ENCODE data around the gene CXorf49B.
"Not testable (repeated sequence)": the region's sequence is repeated elsewhere in the genome, so short reads cannot be mapped to it uniquely, and the experiment has no call there.

CXorf49B gene

GRCh38 chrX:71763049-71763448, at the start of gene CXorf49B:
Gene CXorf49B (plus strand): TSS chrX:71763349. CDS start chrX:71763424, 75 bp downstream.
- intact Hi-C loops (cut with DNase I); DNase-seq: not testable (repeated sequence)

DNA sequence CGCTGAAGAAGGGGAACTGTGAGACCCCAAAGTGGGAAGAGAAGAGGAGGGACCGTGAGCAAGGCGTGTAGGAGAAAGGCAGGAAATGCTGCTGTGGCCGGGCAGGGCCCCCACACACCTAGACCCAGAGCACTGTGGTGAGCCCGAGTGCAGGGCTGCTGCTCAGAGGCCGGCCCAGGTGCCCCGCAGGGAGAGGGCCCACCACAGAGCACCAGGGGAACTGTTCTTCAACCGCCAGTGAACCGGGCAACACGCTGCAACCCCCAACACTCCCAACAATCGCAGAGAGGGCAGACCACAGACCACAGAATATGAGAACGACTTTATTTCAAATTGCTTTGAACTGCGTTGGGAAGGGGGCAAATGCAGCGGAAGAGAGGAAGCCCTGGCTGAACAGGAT, 49.1 kb upstream of the CXorf49B start:
- DNase-seq; intact Hi-C loops (cut with DNase I): not testable (repeated sequence)

DNA sequence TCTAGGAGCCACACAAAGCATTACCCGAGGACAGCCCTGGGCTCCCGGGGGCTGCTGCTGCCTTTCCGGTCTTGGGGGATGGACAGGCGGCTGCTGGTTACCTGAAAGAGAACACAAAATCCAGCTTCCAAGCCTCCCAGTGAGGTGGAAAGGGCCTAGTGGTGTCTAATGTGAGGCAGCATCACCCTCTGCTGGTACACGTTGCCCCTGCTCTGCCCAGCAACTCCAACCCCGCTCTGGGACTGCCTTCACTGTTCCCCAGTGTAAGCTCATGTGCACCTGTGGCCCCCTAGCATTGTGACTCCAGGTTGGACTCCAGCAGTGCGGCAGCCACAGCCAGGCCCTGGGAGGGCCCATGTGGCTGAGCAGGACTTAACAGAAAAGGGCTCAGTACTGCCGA, 47.6 kb upstream of the CXorf49B start:
- DNase-seq; intact Hi-C loops (cut with DNase I): not testable (repeated sequence)

GRCh38 chrX:71716323-71716722, 46.8 kb upstream of the CXorf49B start:
- DNase-seq; intact Hi-C loops (cut with DNase I): not testable (repeated sequence)

DNA sequence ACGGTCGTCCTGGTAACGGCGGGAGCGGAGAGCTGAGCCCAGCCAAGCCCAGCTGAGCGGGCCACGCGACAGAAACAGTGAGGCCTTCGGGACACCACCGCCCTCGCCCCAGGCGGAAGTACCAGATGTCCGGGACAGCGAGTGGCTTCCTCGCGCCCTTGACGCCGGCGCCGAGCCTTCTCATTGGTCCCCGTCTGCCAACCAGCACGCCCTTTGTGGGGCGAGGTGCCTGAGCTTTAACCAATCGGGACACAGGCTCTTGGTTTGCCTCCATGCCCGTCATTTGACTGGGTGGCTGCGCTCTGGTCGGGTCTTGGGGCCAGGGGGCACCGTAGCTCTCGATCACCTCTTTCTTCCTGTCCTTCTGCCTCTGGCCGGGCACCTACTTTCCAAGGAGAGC, 45.0 kb upstream of the CXorf49B start, which contains the start of gene CXorf49:
Gene CXorf49, minus strand, starts transcription at position 101 of the 400 bp plus-strand sequence. CDS start 134 bp downstream, outside the sequence.
- DNase-seq; intact Hi-C loops (cut with DNase I): not testable (repeated sequence)

- peak in 9 of 42 donors; percentile 0 to 19 (median 3) for DNase-seq
- intact Hi-C loops (cut with DNase I) = not testable (repeated sequence)
These were observed 44.0 kb upstream of the CXorf49B start for GRCh38 chrX:71719195-71719594.

DNA sequence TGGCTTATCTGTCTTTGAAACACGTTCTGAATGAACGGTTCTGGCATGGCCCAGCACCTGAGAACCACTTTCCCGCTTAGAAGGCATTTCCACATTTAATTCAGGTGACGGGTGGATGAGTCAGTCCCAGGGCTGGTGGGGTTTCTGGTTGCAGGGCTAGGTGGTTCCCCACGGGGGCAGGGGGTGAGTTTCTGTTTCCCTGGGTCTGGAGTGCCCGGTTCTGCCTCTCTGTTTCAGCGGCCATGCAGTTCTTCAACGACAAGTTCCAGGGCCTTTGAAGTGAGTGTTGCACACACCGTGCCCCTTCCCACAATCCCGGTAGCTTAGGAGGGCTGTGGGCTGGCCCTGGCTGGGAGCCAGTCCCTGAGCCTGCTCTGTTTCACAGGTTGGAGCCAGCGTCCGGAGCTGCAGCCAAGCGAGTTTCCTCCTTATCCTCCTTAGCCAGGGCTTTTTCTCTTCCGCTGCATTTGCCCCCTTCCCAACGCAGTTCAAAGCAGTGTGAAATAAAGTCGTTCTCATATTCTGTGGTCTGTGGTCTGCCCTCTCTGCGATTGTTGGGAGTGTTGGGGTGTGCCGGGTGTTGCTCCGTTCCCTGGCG, 42.8 kb upstream of the CXorf49B start:
- intact Hi-C loops (cut with DNase I); DNase-seq: not testable (repeated sequence)

GRCh38 chrX:71760688-71761281, 2.4 kb upstream of the CXorf49B start:
- intact Hi-C loops (cut with DNase I) = not testable (repeated sequence)

GRCh38 chrX:71764832-71765231, 1.7 kb downstream of the CXorf49B start:
- DNase-seq = not testable (repeated sequence)

More at GRCh38 chrX:71760688-71761281, 2.4 kb upstream of the CXorf49B start:
- DNase-seq = not testable (repeated sequence)

GRCh38 chrX:71765613-71766012, 2.5 kb downstream of the CXorf49B start:
- DNase-seq = not testable (repeated sequence)

More at GRCh38 chrX:71764832-71765231, 1.7 kb downstream of the CXorf49B start:
- intact Hi-C loops (cut with DNase I) = not testable (repeated sequence)

DNA sequence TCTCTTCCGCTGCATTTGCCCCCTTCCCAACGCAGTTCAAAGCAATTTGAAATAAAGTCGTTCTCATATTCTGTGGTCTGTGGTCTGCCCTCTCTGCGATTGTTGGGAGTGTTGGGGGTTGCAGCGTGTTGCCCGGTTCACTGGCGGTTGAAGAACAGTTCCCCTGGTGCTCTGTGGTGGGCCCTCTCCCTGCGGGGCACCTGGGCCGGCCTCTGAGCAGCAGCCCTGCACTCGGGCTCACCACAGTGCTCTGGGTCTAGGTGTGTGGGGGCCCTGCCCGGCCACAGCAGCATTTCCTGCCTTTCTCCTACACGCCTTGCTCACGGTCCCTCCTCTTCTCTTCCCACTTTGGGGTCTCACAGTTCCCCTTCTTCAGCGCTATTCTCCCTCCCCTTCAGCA, 4.0 kb downstream of the CXorf49B start:
- DNase-seq; intact Hi-C loops (cut with DNase I): not testable (repeated sequence)

More at GRCh38 chrX:71765613-71766012, 2.5 kb downstream of the CXorf49B start:
- intact Hi-C loops (cut with DNase I) = not testable (repeated sequence)

GRCh38 chrX:71778322-71778721, 15.2 kb downstream of the CXorf49B start:
- intact Hi-C loops (cut with DNase I); DNase-seq: not testable (repeated sequence)

- DNase-seq; intact Hi-C loops (cut with DNase I): not testable (repeated sequence)
These were observed 19.2 kb downstream of the CXorf49B start for GRCh38 chrX:71782225-71782949.

GRCh38 chrX:71782950-71783299, 19.8 kb downstream of the CXorf49B start:
- DNase-seq; intact Hi-C loops (cut with DNase I): not testable (repeated sequence)

DNA sequence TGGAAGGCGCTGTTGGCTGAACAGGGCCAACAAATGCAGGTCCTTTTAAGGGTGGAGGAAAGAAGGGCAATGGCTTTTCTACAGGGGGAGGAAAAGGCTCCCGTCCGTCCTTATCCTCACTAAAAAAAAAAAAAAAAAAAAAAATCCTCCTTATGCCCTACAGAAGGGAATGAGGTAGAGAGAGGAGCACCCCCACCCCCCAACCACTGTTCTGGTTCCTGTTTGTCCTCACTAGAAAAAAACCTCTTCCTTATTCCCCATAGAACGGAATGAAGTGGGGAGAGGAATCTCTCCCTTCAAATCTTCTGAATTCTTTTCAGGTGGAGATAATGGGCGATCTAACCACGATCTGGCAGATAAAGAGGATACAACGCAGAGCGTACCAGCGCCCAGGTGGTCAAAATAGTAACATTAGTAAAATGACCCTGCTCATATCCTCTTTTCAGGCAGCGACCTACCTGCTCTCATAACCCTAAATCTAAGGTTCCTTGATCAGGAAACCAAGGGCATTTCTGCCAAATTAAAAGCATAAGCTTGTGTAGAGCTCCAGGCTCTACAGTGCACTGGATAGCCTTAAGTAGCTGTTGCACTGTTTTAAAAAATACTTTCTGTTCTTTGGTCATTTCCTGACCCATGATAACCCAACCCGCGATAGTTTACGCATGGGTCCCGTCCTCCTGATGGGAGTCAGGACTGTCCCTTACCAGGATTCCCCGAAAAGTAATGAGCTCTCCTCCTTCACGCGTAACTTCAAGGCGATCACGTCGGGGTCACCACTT, 20.6 kb downstream of the CXorf49B start:
- DNase-seq; intact Hi-C loops (cut with DNase I): not testable (repeated sequence)

DNA sequence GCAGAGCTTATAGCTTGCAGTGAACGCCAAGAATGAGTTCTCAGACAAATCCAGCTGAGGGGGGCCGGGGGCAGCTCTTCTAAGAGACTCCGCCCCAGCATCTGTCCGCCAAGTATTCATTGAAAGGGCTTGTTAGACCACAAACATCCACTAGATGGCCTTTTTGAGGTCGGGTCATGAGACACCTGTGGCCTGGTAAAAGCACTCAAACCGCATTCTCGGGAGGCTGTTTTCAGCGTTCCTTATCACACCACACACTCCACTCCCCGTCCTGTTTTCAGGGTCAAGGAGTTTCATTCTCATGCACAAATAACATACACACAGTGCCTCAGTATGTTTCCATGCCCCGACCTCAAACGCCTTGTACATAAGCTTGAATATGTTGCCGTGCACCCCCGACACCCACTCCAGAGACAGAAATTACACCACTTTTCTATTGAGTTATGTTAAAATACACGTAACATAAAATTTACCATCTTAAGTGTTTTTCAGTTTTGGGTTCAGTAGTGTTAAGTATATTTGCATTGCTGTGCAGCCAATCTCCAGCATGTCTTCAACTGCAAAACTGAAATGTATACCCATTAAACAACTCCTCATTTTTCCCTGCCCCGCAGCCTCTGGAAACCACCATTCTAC, 21.3 kb downstream of the CXorf49B start:
- intact Hi-C loops (cut with DNase I); DNase-seq: not testable (repeated sequence)

- intact Hi-C loops (cut with DNase I); DNase-seq: not testable (repeated sequence)
These were observed 43.3 kb downstream of the CXorf49B start for GRCh38 chrX:71806450-71806849.

DNA sequence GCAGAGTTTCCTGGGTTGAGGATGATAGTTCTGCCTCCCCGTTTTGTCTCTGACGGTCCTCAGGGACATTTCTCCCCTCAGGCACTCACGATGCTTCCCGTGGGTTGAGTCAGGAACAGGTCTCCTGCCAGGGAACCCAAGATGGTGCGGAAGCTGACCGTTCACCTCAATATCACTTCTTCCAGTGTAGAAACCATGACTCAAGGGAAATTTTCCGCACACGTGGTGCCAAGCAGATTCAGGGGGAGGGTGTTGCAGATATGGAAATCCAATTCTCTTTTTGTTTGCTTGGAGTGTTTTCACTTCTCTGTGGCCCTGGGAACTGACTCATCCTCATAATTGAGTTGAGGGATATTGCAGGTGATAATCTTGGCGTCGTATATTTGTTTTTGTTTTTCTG, 46.7 kb downstream of the CXorf49B start:
- no peak for DNase-seq
- intact Hi-C loops (cut with DNase I) = no loop called here
